VCaP (cell line): Measurements from ENCODE around the gene BBLN.

Experiments used
- H3K27ac ChIP-seq: fragments of 450-650 bp; 2 replicates; pipeline ENCODE4 v1.5.1; 2017
- CTCF ChIP-seq: fragments of 450-650 bp; conservative IDR thresholded peaks from 2 replicates; pipeline ENCODE4 v1.5.1; 2017; ENCODE audit warnings: mild to moderate bottlenecking, moderate library complexity

BBLN gene

GRCh38 chr9:128201441-128202369 lies 41.6 kb downstream of the BBLN start:
- H3K27ac ChIP-seq: no peak overlapping the region
- TF ChIP-seq CTCF: no peak

GRCh38 chr9:128202648-128203023 lies 42.6 kb downstream of the BBLN start:
- H3K27ac ChIP-seq: no peak overlapping the region; the same call in 1 of the 2 replicates
- TF ChIP-seq CTCF: no peak

- peak; percentile 100 for TF ChIP-seq CTCF
- H3K27ac ChIP-seq: peak within 1 kb of the TSS; percentile 65; the same call in 1 of the 2 replicates
Observed at GRCh38 chr9:128203024-128203706, 43.1 kb downstream of the BBLN start, which contains the start of gene DNM1. Gene DNM1 (plus strand): TSS chr9:128203379. CDS start chr9:128203471, 92 bp downstream.

- H3K27ac ChIP-seq: peak overlapping the region; percentile 65; the same call in 1 of the 2 replicates
- no peak for TF ChIP-seq CTCF
Observed at GRCh38 chr9:128203707-128204551, 43.9 kb downstream of the BBLN start.

GRCh38 chr9:128204858-128205257 lies 44.8 kb downstream of the BBLN start:
- H3K27ac ChIP-seq: no peak overlapping the region
- TF ChIP-seq CTCF: no peak

GRCh38 chr9:128205296-128205944 lies 45.4 kb downstream of the BBLN start:
- TF ChIP-seq CTCF: no peak
- H3K27ac ChIP-seq: no peak overlapping the region
